Stimulated activated naive CD8-positive, alpha-beta T cell treated with anti-CD3 and anti-CD28 coated beads, Interleukin-15, amount 100 ng/mL, for 72 hours (primary cell): ENCODE results near the gene ENTPD3.
A peak's percentile ranks its signal among the peaks of the same experiment; 100 is the strongest.
"Not testable (repeated sequence)": the region's sequence is repeated elsewhere in the genome, so short reads cannot be mapped to it uniquely, and the experiment has no call there.

Experiments used
- ATAC-seq: fragments of 150-1000 bp; cut with Tn5 transposase; 2 replicates; pipeline ENCODE4 v1.10.0; 2021; ENCODE audit warnings: mild to moderate bottlenecking, moderate library complexity
- DNase-seq, 2 donors: peaks; one replicate each; pipeline ENCODE4 v3.0.0; 2021 to 2022
- H3K27ac Mint-ChIP-seq, 2 donors: one replicate each; pipeline ENCODE4 v1.8.0; 2022; ENCODE audit warnings: mild to moderate bottlenecking in 2 of 2, mixed read lengths in 2 of 2, moderate library complexity in 2 of 2
- H3K27me3 Mint-ChIP-seq: one replicate; pipeline ENCODE4 v1.8.0; 2022; ENCODE audit warnings: mixed read lengths
- H3K4me1 Mint-ChIP-seq: one replicate; pipeline ENCODE4 v1.8.0; 2022; ENCODE audit warnings: mild to moderate bottlenecking, mixed read lengths
- H3K4me3 Mint-ChIP-seq, 2 donors: one replicate each; pipeline ENCODE4 v1.8.0; 2022; ENCODE audit warnings: mild to moderate bottlenecking in 2 of 2, mixed read lengths in 2 of 2, moderate library complexity in 1 of 2
- H3K9me3 Mint-ChIP-seq, 2 donors: one replicate each; pipeline ENCODE4 v1.8.0; 2022; ENCODE audit warnings: mixed read lengths in 2 of 2

Gene ENTPD3

DNA sequence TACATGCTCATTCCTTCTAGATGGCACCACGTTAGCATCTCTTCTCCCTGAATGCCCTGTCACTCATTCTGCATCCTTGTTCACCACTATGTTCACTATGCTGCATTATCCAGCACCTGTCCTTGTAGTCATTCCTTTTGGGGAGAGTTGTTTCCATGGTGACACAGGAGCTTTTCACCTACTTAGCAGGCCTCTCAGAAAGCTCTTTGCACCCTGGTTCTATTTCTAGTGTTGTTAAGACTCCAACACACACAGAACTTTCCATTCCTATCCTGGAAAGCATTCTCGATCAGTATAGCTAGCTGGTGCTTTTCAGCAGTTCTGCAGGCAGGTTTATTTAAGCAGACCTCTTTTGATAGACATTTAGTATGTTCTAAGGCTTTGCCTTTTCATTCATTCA lies 63.5 kb downstream of the ENTPD3 start:
- H3K27ac Mint-ChIP-seq = no peak overlapping the region

DNA sequence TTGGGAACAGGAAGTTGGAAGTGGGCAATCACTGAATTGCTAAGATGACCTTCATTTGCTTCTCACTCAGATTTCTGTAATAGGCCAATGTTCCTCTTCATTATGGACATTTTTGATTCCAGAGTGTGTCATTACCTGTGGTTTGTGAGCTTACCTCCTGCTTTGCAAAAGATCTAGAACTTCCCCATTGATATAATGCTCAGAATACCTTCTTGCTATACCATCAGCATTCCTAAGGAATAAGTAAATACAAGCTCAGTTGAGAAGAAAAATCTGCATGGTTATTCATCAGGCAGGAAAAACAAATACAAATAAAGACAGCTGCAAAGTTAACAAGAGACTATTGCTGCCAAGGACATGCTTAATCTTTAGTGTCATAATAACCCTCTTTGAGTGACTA lies 64.6 kb downstream of the ENTPD3 start:
- Mint-ChIP-seq H3K9me3 (no peaks in the 10 kb centered on the region), H3K27ac (no peak overlapping the region), H3K4me1 (peaks cover 34% of the 10 kb centered on the region), H3K27me3 (no peaks in the 10 kb centered on the region), H3K4me3 (peak overlapping the region in 1 of 2 donors; percentile 99)
- DNase-seq = no peak
- no peak for ATAC-seq

More for the DNA sequence above, 63.5 kb downstream of the ENTPD3 start:
- no peaks in the 10 kb centered on the region for H3K9me3 Mint-ChIP-seq
- H3K4me1 Mint-ChIP-seq = peaks cover 25% of the 10 kb centered on the region
- H3K27me3 Mint-ChIP-seq = no peaks in the 10 kb centered on the region
- DNase-seq (no peak), ATAC-seq (no peak)
- no peak overlapping the region for H3K4me3 Mint-ChIP-seq

DNA sequence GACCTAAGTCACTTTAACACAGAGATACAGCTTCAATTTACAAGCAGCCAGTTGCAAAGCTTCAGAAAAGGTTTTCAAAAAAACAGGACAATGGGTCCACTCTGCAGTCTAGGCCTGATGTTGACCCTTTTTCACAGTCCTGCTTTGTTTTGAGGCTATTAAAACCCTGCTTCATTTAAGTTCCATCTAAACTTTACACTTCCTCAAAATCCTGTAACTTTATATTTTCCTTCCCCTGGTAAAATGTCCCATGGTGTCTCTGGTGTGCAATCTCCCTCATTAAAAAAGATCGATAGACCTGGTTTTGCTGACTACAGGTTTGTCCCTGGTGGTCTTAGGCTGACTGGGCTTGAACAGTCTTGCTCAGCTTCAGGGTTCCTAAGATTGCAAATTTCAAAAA lies 65.1 kb downstream of the ENTPD3 start:
- peak overlapping the region; percentile 99 to 100 for H3K4me3 Mint-ChIP-seq
- no peaks in the 10 kb centered on the region for H3K9me3 Mint-ChIP-seq
- no peaks in the 10 kb centered on the region for H3K27me3 Mint-ChIP-seq
- no peak for ATAC-seq
- DNase-seq = no peak
- H3K27ac Mint-ChIP-seq = peak overlapping the region in 1 of 2 donors; percentile 93
- peaks cover 34% of the 10 kb centered on the region for H3K4me1 Mint-ChIP-seq

- ATAC-seq (no peak), DNase-seq (no peak)
- Mint-ChIP-seq H3K4me1 (peaks cover 34% of the 10 kb centered on the region), H3K9me3 (no peaks in the 10 kb centered on the region), H3K27ac (peak overlapping the region; percentile 93 to 98), H3K4me3 (peak overlapping the region; percentile 99 to 100), H3K27me3 (no peaks in the 10 kb centered on the region)
Measured at GRCh38 chr3:40452562-40452875, 65.5 kb downstream of the ENTPD3 start.

- Mint-ChIP-seq H3K27me3 (no peaks in the 10 kb centered on the region), H3K4me1 (peaks cover 37% of the 10 kb centered on the region), H3K4me3 (peak overlapping the region; percentile 99 to 100), H3K27ac (peak overlapping the region; percentile 93 to 98), H3K9me3 (no peaks in the 10 kb centered on the region)
- peak; percentile 91 to 97 for DNase-seq
- ATAC-seq = peak; percentile 95
Measured at GRCh38 chr3:40452876-40453730, 66.1 kb downstream of the ENTPD3 start.

DNA sequence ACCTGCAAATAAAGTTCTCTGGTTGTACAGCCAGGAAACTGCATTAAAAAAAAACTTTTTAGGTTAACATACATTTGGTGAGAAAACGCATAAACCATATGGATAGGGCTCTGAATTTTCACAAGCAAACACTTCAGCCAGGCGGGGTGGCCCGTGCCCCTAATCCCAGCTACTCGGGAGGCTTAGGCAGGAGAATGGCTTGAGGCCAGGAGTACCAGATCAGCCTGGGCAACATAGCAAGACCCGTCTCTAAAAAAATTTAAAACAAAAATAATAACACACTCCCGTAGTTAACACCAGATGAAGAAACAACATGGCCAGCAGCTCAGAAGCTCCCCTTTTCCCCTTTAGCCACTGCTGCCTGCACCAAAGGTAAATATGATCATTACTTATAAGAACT lies 66.9 kb downstream of the ENTPD3 start:
- Mint-ChIP-seq H3K4me1 (peaks cover 45% of the 10 kb centered on the region), H3K4me3 (peak overlapping the region; percentile 99 to 100), H3K27me3 (no peaks in the 10 kb centered on the region), H3K9me3 (no peaks in the 10 kb centered on the region), H3K27ac (no peak overlapping the region)
- ATAC-seq = no peak
- DNase-seq = no peak

- Mint-ChIP-seq H3K9me3 (no peaks in the 10 kb centered on the region), H3K27me3 (no peaks in the 10 kb centered on the region), H3K27ac (no peak overlapping the region), H3K4me3 (peak overlapping the region in 1 of 2 donors; percentile 89), H3K4me1 (peaks cover 53% of the 10 kb centered on the region)
- DNase-seq (no peak), ATAC-seq (no peak)
Measured at GRCh38 chr3:40455328-40455727, 68.3 kb downstream of the ENTPD3 start.

- Mint-ChIP-seq H3K4me3 (peak overlapping the region; percentile 84 to 89), H3K27me3 (no peaks in the 10 kb centered on the region), H3K27ac (peak overlapping the region; percentile 83 to 96), H3K9me3 (no peaks in the 10 kb centered on the region), H3K4me1 (peaks cover 60% of the 10 kb centered on the region)
- DNase-seq (no peak), ATAC-seq (no peak)
Measured at GRCh38 chr3:40456279-40456939, 69.4 kb downstream of the ENTPD3 start.

DNA sequence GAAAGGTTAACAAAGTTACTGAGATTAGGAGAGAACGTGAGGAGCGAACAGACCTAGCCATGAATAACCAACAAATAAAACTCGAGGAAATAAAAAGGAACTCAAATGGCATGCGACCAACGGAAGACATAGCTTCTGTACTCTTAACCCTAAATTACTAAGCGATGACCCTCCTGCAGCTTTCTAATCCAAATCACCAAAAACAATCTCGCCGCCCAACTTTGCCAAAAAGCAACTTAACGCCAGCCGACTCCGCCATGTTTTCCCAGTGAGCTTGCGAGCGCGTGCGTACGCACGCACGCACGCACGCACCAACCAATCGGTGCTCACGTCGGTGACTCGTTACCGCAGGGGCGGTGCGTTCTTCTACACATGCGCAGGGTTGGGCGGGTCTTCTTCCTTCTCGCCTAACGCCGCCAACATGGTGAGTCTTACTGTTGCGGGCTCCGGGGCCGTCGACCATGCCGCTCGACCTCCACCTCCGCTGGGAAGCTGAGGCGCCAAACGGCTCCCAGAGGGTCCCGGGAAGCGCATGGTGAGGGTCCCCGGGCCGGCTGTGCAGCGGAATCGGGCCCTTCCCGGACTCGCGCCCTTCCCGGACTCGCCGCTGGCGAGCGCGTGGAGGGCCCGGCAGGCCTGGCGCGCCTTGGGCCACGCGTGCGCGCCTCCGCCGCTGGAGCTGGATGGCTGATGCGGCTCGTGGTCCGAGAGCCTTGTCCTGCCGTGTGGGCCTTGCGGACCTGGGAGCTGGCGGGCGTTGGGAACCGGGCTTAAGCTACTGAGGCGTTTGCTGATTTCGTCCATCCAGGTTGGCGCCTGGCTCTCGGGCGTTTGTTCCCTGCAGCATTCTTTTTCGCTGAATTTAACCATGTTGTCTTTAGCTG lies 70.2 kb downstream of the ENTPD3 start, which contains the start of gene RPL14:
Gene RPL14 (plus strand): TSS at position 400 of the 884 bp plus-strand sequence. CDS start 133 bp downstream, at position 533.
- Mint-ChIP-seq H3K9me3 (no peaks in the 10 kb centered on the region), H3K27me3 (no peaks in the 10 kb centered on the region), H3K4me3 (peak within 1 kb of the TSS; percentile 84 to 89), H3K27ac (peak within 1 kb of the TSS; percentile 92 to 96), H3K4me1 (peaks cover 63% of the 10 kb centered on the region)
- ATAC-seq (peak; percentile 81), DNase-seq (peak; percentile 88 to 94)

DNA sequence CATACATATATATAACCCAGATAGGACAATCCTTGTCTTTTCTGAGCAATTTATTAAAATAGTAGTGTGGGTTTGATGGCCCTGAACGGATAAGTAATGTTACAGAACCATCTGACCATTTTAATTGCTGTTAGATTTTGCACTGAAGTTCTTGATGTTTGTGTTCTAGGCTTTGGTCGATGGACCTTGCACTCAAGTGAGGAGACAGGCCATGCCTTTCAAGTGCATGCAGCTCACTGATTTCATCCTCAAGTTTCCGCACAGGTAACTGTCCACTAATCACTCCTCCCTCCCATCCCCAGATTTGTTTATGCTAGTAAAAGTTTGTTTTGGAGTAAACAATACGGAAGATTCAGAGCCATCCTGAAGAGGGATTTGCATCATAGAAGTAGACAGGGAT lies 71.5 kb downstream of the ENTPD3 start:
- H3K9me3 Mint-ChIP-seq = no peaks in the 10 kb centered on the region
- H3K27ac Mint-ChIP-seq = peak overlapping the region in 1 of 2 donors; percentile 92
- peaks cover 62% of the 10 kb centered on the region for H3K4me1 Mint-ChIP-seq
- DNase-seq (no peak), ATAC-seq (no peak)
- peak overlapping the region; percentile 84 to 89 for H3K4me3 Mint-ChIP-seq
- H3K27me3 Mint-ChIP-seq = no peaks in the 10 kb centered on the region

- not testable (repeated sequence) for ATAC-seq, DNase-seq, H3K27me3 Mint-ChIP-seq, H3K4me3 Mint-ChIP-seq, H3K9me3 Mint-ChIP-seq
- Mint-ChIP-seq H3K27ac (peak overlapping the region in 1 of 2 donors; percentile 31), H3K4me1 (peaks cover 63% of the 10 kb centered on the region)
Measured at GRCh38 chr3:40460481-40460880, 73.5 kb downstream of the ENTPD3 start.

GRCh38 chr3:40461161-40461560 lies 74.2 kb downstream of the ENTPD3 start:
- no peaks in the 10 kb centered on the region for H3K27me3 Mint-ChIP-seq
- H3K9me3 Mint-ChIP-seq = no peaks in the 10 kb centered on the region
- no peak for ATAC-seq
- H3K4me3 Mint-ChIP-seq = no peak overlapping the region
- no peak for DNase-seq
- H3K27ac Mint-ChIP-seq = peak overlapping the region in 1 of 2 donors; percentile 19
- peaks cover 57% of the 10 kb centered on the region for H3K4me1 Mint-ChIP-seq

DNA sequence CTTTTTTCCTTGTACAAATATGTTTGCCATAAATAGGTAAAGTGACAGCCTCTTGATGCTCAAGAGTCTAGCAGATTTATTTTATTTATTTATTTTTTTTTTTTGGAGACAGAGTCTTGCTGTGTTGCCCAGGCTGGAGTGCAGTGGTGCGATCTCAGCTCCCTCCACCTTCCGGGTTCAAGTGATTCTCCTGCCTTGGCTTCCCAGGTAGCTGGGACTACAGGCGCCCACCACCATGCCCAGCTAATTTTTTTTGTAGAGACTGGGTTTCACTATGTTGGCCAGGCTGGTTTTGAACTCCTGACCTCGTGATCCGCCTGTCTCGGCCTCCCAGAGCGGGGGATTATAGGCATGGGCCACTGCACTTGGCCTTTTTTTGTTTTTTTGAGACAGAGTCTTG lies 75.9 kb downstream of the ENTPD3 start:
- DNase-seq, H3K9me3 Mint-ChIP-seq, ATAC-seq, H3K4me3 Mint-ChIP-seq, H3K27me3 Mint-ChIP-seq, H3K27ac Mint-ChIP-seq: not testable (repeated sequence)
- peaks cover 54% of the 10 kb centered on the region for H3K4me1 Mint-ChIP-seq

DNA sequence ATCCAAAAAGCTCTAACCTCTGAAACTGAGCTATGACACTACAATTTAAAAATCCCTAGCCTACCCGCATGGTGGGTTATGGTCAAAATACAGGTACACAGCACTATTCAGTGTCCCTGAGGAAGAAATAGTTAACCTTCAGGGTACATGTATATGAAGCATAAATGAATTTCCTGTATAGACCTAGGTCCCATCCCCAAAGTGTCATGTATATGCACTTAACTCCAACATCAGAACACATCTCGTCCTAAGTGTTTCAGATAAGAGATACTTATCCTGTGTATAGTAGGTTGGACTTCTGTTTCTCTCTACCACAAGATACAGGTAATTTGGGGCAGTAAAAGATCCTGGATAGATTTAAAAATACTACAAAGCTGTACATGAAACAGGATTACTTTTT lies 76.6 kb downstream of the ENTPD3 start:
- H3K9me3 Mint-ChIP-seq = no peaks in the 10 kb centered on the region
- peaks cover 47% of the 10 kb centered on the region for H3K4me1 Mint-ChIP-seq
- H3K4me3 Mint-ChIP-seq = no peak overlapping the region
- DNase-seq (no peak), ATAC-seq (no peak)
- H3K27me3 Mint-ChIP-seq = no peaks in the 10 kb centered on the region
- H3K27ac Mint-ChIP-seq = no peak overlapping the region

DNA sequence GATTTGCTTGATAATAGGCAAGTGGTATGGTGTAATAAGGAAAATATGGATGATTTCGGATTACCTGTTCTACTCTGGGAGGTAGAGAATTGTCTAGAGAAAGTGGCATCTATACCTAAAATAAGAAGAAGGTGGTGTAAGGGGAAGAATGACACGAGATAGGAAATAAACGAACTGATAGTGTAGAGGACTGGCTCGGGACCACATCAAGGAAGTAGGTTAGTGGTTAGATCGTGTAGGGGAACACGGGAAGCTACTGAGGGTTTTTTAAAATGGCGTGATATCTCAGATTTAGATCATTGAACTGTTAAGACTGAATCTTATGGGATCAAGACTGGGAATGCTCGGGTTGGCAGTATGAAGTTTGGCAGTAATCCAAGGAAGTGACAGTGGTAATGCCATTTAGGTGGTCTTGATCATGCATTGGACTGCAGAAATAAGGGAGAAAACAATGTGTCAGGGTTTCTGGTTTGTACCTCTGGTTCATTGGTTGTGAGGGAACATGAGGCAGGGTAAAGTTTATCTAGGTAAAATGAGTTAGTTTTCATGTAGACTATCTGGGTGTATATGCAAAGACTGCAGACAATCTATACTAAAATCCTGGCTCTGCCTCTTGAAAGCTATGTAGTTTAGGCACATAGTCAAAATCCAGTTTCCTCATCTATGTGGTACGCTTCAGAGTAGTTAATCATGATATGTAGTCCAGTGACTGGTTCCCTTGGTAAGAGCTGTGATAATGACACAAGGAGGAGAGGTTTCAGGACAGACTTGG lies 77.5 kb downstream of the ENTPD3 start:
- no peaks in the 10 kb centered on the region for H3K9me3 Mint-ChIP-seq
- no peaks in the 10 kb centered on the region for H3K27me3 Mint-ChIP-seq
- peaks cover 38% of the 10 kb centered on the region for H3K4me1 Mint-ChIP-seq
- peak; percentile 85 for ATAC-seq
- peak overlapping the region in 1 of 2 donors; percentile 20 for H3K4me3 Mint-ChIP-seq
- peak overlapping the region; percentile 14 to 47 for H3K27ac Mint-ChIP-seq
- no peak for DNase-seq
